OCI-LY7 (cell line): Measurements from ENCODE around the gene GDF2.

Experiments
- CTCF ChIP-seq: fragments of 200-600 bp; sonication (generic); conservative IDR thresholded peaks from 2 replicates; pipeline ENCODE4 v1.5.1; 2014; ENCODE audit warnings: mild to moderate bottlenecking, antibody characterized with exemption, low read length, moderate library complexity, mixed read lengths
- EZH2phosphoT487 ChIP-seq: fragments of 200-600 bp; sonication (generic); IDR thresholded peaks from 2 replicates; pipeline ENCODE4 v1.6.1; 2018; ENCODE audit warnings: low read depth, borderline replicate concordance, mild to moderate bottlenecking, mixed run types, antibody characterized with exemption, low read length, moderate library complexity, mixed read lengths

- TF ChIP-seq CTCF (no peak), EZH2phosphoT487 (no peak)
Observed at GRCh38 chr10:47326306-47326926, 4.2 kb downstream of the GDF2 start.
